IPS-15b (cell line): ENCODE data around the gene H2AZ1.
A peak's percentile ranks its signal among the peaks of the same experiment; 100 is the strongest.
"Not testable (repeated sequence)": the region's sequence is repeated elsewhere in the genome, so short reads cannot be mapped to it uniquely, and the experiment has no call there.

Experiments
- H3K27me3 ChIP-seq: one replicate; pipeline ENCODE4 v1.6.1; 2013; ENCODE audit warnings: low read length; ENCODE audit not compliant: control insufficient read depth, insufficient read depth
- H3K36me3 ChIP-seq: one replicate; pipeline ENCODE4 v1.6.1; 2013; ENCODE audit warnings: low read length; ENCODE audit not compliant: control insufficient read depth, insufficient read depth
- H3K4me1 ChIP-seq: one replicate; pipeline ENCODE4 v1.6.1; 2013; ENCODE audit warnings: mild to moderate bottlenecking, low read length; ENCODE audit not compliant: control insufficient read depth, insufficient read depth
- H3K4me3 ChIP-seq: one replicate; pipeline ENCODE4 v1.5.1; 2013; ENCODE audit warnings: low read depth, low read length
- H3K9ac ChIP-seq: one replicate; pipeline ENCODE4 v1.6.1; 2013; ENCODE audit warnings: low read depth, mild to moderate bottlenecking, low read length
- H3K9me3 ChIP-seq: one replicate; pipeline ENCODE4 v1.6.1; 2013; ENCODE audit warnings: mild to moderate bottlenecking, low read length; ENCODE audit not compliant: control insufficient read depth, insufficient read depth

Gene H2AZ1

GRCh38 chr4:99965173-99965572 lies 15.1 kb upstream of the H2AZ1 start:
- Histone ChIP-seq H3K9ac (no peak overlapping the region), H3K36me3 (no peaks in the 10 kb centered on the region), H3K27me3 (no peaks in the 10 kb centered on the region), H3K4me1 (no peaks in the 10 kb centered on the region), H3K4me3 (no peak overlapping the region), H3K9me3 (no peaks in the 10 kb centered on the region)

GRCh38 chr4:99961711-99962110 lies 11.6 kb upstream of the H2AZ1 start:
- H3K4me1 ChIP-seq: no peaks in the 10 kb centered on the region
- H3K9ac ChIP-seq: no peak overlapping the region
- no peaks in the 10 kb centered on the region for H3K9me3 ChIP-seq
- H3K27me3 ChIP-seq: no peaks in the 10 kb centered on the region
- H3K4me3 ChIP-seq: no peak overlapping the region
- H3K36me3 ChIP-seq: no peaks in the 10 kb centered on the region

GRCh38 chr4:99960648-99961047 lies 10.6 kb upstream of the H2AZ1 start:
- H3K4me3 ChIP-seq: no peak overlapping the region
- H3K36me3 ChIP-seq: no peaks in the 10 kb centered on the region
- H3K4me1 ChIP-seq: no peaks in the 10 kb centered on the region
- H3K9me3 ChIP-seq: no peaks in the 10 kb centered on the region
- H3K27me3 ChIP-seq: no peaks in the 10 kb centered on the region
- no peak overlapping the region for H3K9ac ChIP-seq

- H3K4me3 ChIP-seq, H3K9me3 ChIP-seq, H3K27me3 ChIP-seq, H3K36me3 ChIP-seq, H3K9ac ChIP-seq, H3K4me1 ChIP-seq: not testable (repeated sequence)
Observed at GRCh38 chr4:99958207-99958606, 8.1 kb upstream of the H2AZ1 start.

GRCh38 chr4:99950913-99951254 lies 809 bp upstream of the H2AZ1 start:
- Histone ChIP-seq H3K36me3 (no peaks in the 10 kb centered on the region), H3K4me3 (peak overlapping the region; percentile 81), H3K9ac (peak overlapping the region; percentile 86), H3K27me3 (no peaks in the 10 kb centered on the region), H3K9me3 (no peaks in the 10 kb centered on the region), H3K4me1 (peaks cover 6% of the 10 kb centered on the region)

GRCh38 chr4:99949034-99949998 lies 759 bp downstream of the H2AZ1 start:
- Histone ChIP-seq H3K9me3 (no peaks in the 10 kb centered on the region), H3K4me1 (peaks cover 6% of the 10 kb centered on the region), H3K27me3 (no peaks in the 10 kb centered on the region), H3K36me3 (no peaks in the 10 kb centered on the region), H3K9ac (peak overlapping the region; percentile 96), H3K4me3 (peak overlapping the region; percentile 95)

GRCh38 chr4:99947608-99948007 lies 2.5 kb downstream of the H2AZ1 start:
- H3K36me3 ChIP-seq: no peaks in the 10 kb centered on the region
- peak overlapping the region; percentile 81 for H3K4me3 ChIP-seq
- peaks cover 6% of the 10 kb centered on the region for H3K4me1 ChIP-seq
- H3K27me3 ChIP-seq: no peaks in the 10 kb centered on the region
- no peaks in the 10 kb centered on the region for H3K9me3 ChIP-seq
- H3K9ac ChIP-seq: no peak overlapping the region

- no peaks in the 10 kb centered on the region for H3K36me3 ChIP-seq
- H3K9me3 ChIP-seq: no peaks in the 10 kb centered on the region
- H3K4me1 ChIP-seq: peaks cover 6% of the 10 kb centered on the region
- no peaks in the 10 kb centered on the region for H3K27me3 ChIP-seq
- H3K9ac ChIP-seq: peak overlapping the region; percentile 77
- H3K4me3 ChIP-seq: peak overlapping the region; percentile 81
Observed at GRCh38 chr4:99947190-99947578, 2.9 kb downstream of the H2AZ1 start.

- Histone ChIP-seq H3K27me3 (no peaks in the 10 kb centered on the region), H3K4me3 (peak within 1 kb of the TSS; percentile 81), H3K36me3 (no peaks in the 10 kb centered on the region), H3K4me1 (peaks cover 6% of the 10 kb centered on the region), H3K9ac (peak within 1 kb of the TSS; percentile 86), H3K9me3 (no peaks in the 10 kb centered on the region)
Observed at GRCh38 chr4:99946356-99947189, 3.5 kb downstream of the H2AZ1 start, which contains the start of gene DNAJB14. Gene DNAJB14 (minus strand): TSS chr4:99946618. CDS start chr4:99946571, 47 bp downstream.

GRCh38 chr4:99945718-99946355 lies 4.2 kb downstream of the H2AZ1 start:
- Histone ChIP-seq H3K36me3 (no peaks in the 10 kb centered on the region), H3K4me1 (peaks cover 6% of the 10 kb centered on the region), H3K9ac (peak overlapping the region; percentile 86), H3K4me3 (peak overlapping the region; percentile 81), H3K9me3 (no peaks in the 10 kb centered on the region), H3K27me3 (no peaks in the 10 kb centered on the region)

- Histone ChIP-seq H3K9me3 (no peaks in the 10 kb centered on the region), H3K4me1 (peaks cover 6% of the 10 kb centered on the region), H3K27me3 (no peaks in the 10 kb centered on the region), H3K36me3 (no peaks in the 10 kb centered on the region), H3K9ac (no peak overlapping the region), H3K4me3 (no peak overlapping the region)
Observed at GRCh38 chr4:99943904-99944437, 6.1 kb downstream of the H2AZ1 start.
